Cortex of kidney (tissue), 1 donor: Measurements from ENCODE around the gene RBM22.

Source experiments
- DNase-seq: peaks from one replicate; lab custom pipeline; 2025; lab: John Stamatoyannopoulos, UW

RBM22 gene

DNA sequence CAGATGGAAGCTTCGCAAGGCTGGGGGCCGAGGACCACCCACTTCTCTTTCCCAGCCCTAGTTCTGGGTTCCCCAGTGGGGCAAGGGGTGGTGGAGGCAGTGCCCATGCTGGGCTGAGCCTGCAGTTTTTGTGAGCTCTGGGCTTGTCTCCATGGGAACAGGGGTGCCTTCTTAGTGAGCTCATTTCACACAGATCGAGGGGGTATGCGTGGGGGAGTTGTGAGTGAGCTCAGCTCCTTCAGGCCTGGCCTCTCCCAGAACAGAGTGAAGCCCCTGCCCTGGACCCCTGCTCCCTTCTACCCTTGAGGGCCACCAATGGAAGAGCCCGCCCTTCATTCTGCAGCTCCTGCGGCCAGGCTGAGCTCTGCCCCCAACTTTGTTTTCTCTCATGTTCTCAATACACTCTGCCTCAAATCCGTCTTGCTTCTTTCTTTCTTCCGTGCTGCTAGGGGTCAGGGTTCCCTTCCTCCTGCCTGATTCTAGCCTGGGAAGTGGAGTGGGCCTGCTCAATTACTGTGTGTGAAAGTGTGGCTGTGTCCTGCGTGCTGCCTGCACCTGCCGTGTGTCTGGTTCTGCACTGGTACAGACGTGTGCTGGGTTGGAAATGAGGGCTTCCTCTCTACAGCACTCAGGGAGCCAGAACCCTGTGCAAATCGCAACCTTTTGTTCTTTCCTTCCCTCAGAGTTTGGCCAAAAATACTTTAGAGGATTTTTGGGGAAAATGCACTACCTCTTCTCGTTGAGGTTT, 48.8 kb downstream of the RBM22 start:
- no peak for DNase-seq

DNA sequence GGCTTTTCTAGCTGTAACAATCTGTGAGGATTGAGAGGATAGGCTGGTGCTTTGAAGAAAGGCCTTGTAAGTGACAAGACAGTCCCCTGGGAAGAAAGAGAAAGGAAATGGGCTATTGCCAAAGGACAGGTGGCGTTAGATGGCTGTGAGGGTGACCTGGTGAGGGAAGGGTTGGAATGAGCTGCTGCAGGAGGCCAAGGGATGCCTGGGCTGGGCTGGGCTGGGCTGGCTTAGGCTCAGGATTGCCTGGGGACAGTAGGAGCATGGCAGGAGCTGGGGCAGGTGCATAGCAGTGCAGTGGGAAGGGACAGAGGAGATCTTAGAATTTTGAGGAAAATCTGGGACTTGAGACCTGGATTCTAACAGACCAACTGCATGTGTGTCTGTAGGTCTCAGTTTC, 49.5 kb downstream of the RBM22 start:
- no peak for DNase-seq

DNA sequence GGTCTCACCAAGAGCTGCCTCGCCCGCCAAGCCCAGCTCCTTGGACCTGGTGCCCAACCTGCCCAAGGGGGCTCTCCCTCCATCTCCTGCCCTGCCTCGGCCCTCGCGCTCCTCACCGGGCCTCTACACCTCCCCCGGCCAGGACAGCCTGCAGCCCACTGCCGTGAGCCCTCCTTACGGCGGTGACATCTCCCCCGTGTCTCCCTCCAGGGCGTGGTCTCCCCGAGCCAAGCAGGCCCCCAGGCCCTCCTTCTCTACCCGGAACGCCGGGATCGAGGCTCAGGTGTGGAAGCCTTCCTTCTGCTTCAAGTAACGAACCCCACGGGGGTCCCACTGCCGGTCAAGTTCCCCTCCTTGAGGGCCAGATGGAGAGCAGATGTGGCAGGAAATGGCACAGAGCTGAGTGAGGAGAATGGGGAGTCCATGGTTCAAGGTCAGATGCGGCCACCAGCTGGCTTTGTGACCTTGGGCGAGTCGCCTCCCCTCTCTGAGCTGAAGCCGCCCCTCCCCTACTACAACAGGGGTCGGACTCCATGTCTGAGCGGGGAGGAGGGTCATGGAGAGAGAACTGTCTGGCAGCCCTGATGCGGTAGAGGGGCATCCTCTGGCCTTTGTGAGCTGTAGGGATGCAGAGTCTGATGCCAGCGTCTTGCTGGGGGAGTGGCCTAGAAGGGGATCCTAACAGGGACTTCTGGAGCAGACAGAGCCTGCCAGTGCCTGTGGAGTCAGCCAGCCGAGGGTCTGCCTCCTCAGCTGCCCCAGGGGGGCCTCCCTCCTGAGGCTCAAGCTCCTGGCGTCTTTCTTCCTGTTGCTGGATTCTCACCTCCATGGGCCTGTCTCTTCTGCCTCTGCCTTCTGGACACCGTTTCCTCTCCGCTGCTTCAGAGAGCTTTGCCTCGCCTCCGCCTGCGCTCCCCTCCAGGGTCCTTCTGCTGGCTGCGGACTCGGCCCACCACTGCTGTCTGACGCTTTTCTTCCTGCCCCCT, 50.5 kb downstream of the RBM22 start:
- DNase-seq = no peak

DNA sequence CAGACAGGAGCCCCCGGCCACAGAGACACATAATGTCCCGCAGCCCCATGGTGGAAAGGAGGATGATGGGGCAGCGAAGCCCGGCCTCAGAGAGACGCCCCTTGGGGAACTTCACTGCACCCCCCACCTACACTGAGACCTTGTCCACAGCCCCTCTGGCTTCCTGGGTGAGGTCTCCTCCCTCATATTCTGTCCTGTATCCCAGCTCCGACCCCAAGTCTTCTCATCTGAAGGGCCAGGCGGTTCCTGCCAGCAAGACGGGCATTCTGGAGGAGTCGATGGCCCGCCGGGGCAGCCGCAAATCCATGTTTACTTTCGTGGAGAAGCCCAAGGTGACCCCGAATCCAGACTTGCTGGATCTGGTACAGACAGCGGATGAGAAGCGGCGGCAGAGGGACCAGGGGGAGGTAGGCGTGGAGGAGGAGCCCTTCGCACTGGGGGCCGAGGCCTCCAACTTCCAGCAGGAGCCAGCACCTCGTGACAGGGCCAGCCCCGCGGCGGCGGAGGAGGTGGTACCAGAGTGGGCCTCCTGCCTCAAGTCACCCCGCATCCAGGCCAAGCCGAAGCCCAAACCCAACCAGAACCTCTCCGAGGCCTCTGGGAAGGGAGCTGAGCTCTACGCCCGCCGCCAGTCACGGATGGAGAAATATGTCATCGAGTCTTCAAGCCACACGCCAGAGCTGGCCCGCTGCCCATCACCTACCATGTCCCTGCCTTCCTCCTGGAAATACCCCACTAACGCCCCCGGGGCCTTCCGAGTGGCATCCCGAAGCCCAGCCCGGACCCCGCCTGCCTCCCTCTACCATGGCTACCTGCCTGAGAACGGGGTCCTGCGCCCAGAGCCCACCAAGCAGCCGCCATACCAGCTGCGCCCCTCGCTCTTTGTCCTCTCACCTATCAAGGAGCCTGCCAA, 51.5 kb downstream of the RBM22 start:
- DNase-seq = no peak

DNA sequence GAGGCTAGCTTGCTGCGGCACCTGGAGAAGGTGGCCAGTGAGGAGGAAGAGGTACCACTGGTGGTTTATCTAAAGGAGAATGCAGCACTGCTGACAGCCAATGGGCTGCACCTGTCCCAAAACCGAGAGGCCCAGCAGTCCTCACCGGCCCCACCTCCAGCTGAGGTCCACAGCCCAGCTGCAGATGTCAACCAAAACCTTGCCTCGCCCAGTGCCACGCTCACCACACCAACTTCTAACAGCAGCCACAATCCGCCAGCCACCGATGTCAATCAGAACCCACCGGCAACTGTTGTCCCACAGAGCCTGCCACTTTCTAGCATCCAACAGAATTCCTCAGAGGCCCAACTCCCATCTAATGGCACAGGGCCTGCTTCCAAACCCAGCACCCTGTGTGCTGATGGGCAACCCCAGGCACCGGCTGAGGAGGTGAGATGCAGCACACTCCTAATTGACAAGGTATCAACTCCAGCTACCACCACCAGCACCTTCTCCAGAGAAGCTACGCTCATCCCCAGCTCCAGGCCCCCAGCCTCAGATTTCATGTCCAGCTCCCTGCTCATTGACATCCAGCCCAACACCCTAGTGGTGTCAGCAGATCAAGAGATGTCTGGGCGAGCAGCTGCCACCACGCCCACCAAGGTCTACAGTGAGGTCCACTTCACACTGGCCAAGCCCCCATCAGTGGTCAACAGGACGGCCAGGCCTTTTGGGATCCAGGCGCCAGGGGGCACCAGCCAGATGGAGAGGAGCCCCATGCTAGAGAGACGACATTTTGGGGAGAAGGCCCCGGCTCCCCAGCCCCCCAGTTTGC, 52.4 kb downstream of the RBM22 start:
- no peak for DNase-seq

DNA sequence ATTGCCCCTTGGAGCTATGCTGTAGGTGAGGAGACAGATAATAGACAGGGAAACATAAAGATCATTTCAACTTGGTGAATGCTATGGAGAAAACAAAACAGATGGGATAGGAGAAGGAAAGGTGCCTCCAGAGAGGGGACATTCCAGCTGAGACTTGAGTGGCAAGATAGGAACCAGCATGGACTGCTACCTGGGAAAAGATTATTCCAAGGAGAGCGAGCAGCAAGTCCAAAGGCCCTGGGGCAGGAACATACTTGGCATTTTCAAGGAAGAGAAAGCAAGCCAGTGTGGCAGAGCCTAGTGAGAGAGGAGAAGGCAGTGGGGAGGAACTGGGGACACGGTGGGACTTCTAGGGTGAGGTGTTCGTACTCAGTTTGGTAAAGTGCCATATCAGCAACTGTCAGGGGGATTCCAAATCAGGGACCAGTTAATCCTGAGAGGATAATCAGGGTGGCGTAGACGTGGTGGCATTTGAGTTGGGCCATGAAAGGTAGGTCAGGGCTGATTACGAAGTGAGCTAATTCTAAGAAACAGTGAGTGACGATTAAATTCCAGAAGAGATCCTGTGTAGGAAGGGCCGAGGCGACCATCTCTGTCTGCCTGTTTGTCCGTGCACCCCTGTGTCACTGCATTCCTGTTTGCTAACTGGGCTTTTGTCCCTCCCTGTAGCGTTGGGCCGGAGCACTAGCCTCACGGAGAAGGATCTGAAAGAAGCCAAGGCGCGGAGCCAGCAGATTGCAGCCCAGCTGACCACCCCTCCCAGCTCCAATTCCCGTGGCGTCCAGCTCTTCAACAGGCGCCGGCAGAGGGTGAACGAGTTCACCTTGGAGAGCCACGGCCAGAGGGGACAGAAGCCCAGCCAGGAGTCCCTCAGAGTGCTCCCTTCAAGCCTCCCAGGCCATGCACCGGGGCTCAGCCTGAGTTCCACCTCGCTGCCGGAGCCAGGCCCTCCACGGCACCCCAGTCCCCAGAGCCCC, 53.3 kb downstream of the RBM22 start:
- DNase-seq = no peak

DNA sequence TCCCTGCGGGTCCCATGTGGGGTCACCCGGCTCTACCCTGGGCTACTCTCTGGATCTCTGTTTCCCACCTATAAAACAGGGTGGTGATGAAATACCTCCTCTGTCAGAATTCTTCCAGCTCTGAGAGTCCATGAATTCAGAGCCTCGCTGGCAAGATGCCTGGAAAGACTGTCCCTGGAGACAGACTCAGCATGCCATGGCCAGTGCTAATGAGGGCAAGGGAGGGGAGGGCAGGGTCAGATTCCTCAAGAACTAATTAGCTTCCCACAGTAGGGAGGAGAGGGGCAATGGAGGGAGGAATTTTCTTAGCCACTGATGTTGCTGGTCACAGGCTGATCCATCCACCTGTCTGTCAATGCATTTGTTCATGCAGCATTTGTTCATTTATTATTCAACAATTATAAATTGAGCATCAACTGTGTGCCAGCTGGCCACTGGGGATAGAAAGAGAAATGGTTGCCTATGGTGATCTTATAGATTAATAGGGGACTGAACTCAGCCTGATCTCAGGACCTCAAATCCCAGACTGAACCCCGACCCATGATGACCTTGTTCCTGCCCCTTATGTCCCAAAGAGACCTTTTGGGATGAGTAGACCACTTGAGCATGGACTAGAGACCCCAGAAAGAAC, 55.7 kb downstream of the RBM22 start:
- DNase-seq = no peak

DNA sequence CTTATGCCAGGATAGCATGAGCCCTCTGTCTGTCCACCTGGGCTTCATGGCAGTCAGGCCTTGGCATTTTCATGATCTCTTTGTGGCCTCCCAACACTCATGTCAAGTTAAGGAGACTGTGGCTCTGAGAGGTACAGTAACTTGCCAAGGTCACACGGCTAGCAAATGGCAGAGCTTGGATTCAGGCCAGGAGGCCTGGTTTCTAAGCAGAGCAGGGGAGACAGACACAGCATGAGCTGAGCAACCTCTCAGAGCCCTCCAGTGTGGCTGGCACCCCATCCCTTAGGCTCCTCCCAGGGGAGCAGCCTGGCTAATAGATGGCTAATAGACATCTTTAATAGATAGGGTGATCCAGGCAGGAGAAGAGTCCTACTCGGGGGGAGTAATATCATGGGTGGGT, 56.3 kb downstream of the RBM22 start:
- no peak for DNase-seq

DNA sequence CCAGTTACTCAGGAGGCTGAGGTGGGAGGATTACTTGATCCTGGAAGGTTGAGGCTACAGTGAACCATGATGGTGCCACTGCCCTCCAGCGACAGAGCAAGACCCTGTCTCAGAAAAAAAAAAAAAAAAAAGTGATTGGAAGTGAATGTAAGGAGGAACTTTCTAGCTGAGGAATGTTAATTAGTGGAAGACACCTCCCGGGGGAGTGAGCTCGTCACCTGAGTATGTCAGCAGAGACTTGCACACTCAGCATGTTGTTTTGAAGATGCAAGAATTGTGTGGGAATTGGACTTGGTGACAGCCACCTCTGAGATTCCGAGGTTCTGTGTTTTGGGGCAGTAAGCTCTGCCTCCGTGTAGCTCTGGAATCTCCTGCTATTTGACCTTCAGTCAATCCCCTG, 56.8 kb downstream of the RBM22 start:
- DNase-seq = no peak

DNA sequence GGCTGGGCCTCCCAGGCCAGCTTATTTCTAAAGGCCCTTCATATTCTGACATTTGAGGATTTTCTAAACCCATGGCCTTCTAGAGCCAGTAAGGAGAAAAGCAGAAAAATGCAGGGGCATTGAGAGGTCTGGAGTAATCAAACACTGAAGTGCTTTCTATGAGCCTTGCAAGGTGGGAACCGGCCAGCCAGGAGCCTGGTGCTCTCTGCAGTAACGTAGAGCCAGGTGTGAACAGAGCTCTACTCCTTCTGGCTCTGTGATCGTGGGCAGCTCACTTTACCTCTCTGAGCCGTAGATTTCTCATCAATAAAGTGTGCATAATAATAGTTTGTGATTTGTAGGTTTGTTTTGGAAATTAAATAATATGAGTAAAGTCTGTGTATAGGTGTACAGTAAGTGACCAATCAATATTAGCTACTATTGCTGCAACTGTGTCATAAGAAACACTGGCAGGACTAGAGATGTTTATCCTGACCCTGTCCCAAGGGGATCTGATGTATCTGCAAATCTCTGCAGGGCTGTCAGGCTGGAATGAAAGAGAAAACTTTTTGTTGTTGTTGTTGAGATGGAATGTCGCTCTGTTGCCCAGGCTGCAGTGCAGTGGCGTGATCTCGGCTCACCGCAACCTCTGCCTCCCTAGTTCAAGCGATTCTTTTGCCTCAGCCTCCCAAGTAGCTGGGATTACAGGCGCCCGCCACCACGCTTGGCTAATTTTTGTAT, 57.7 kb downstream of the RBM22 start:
- DNase-seq = no peak

DNA sequence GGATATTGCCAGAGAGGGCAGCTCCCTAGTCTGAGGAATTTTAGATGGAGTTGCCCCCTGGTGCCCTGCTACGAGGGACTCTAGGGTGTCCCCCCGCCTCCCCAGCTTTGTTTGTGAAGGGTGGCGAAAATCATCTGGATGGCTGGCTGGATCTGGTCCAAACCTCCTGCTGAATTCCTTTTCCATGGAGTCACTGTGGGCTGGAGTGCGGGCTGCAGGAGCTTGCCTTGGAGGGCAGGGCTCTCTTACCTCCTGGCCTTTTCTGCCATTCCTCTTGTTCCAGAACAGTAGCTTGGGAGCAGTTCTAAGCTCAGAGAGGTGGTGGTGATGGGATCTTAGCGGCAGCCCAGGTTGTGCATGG, 58.3 kb downstream of the RBM22 start:
- DNase-seq = no peak

DNA sequence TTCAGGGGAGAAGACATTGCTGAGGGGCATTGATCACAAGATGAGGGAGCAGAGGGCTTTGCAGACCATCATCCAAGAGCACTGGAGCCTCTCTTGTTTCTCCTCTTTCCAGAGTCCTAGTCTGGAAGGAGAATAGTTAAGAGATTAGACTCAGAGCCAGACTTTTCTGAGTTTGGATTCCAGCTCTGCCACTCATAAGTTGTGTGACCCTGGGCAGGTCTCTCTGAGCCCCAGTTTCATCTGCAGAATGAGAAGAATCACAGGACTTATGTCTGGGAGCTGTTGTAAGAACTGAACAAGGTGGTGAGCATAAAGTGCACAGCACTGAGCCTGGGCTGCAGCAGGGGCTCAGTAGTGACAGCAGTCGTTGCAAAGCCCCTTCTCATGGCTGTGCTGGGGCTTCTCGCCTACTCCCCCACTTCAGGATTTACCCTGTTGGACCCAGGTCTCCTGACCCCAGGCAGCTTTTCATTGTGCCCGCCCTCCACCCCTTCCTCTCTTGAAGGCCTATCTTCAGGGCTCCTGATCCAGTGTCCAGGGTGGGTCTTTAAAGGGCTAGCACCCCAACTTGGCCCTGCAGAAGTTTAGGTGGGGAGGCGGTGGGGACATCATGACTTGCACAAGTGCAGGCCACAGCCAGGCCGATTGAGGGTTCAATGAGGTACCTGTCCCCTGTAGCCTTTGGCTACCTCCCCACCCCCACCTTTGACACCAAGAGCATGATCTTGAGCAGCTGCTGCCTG, 58.9 kb downstream of the RBM22 start:
- DNase-seq = no peak

DNA sequence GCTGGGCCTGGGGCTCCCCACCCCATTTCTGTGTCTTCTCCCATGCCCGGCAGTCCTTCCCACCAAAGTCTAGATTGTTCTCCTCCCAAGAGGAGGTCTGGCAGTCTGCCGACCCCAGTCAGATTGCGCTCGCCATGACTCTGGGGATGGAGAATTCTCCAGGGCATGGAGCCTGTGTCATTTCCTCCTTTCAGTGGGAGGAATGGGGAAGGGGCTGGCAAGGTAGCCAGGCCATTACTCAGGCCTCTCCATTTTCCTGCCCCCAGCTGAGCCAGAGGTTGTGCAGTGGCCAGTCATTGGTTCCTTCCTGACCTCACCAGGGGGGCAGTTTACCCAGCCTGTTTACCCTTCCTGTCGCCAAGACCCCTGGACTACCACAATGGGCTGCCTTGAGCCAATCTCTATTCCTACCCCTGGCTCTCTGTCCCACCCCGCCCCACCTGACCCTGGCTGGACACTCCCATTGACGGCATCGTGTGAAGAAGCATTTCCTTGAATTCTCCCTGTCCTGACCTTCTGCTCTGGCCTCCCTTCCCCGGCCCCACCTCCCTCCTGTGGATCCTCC, 59.8 kb downstream of the RBM22 start:
- DNase-seq = no peak
